ENCODE measurements around the gene ATN1. TPM values are rescaled to one million over a fixed set of nuclear protein-coding genes. Genes with fewer than 3 reads are reported as not detected.
A peak's percentile ranks its signal among the peaks of the same experiment; 100 is the strongest.

The ATN1 gene
- total and polyA plus RNA-seq, 4 donors = 3.6 to 12.6 (median 7.9) TPM

- H3K9ac ChIP-seq (ENCODE audit: low read depth in 1 of 2, low read length in 2 of 2) = no peak overlapping the region
- no peak for DNase-seq (ENCODE audit: low spot score)
- H3K27me3 ChIP-seq (ENCODE audit: control insufficient read depth in 4 of 4, insufficient read depth in 4 of 4, low read length in 3 of 4) = no peaks in the 10 kb centered on the region
- no peak overlapping the region for H3K27ac ChIP-seq (ENCODE audit: low read depth in 1 of 2, low read length in 2 of 2)
- no peaks in the 10 kb centered on the region for H3K4me1 ChIP-seq (ENCODE audit: control insufficient read depth in 4 of 4, insufficient read depth in 4 of 4, low read length in 3 of 4)
- TF ChIP-seq YY1 (IDR thresholded peaks at IDR 0.05) (no peak), SP1 (IDR thresholded peaks at IDR 0.05) (no peak)
- 94% methylated on average over 6 of the region's 6 CpGs for WGBS
- H3K36me3 ChIP-seq (ENCODE audit: control insufficient read depth in 4 of 4, insufficient read depth in 3 of 4, low read depth in 1 of 4, low read length in 3 of 4) = no peaks in the 10 kb centered on the region
- no peak overlapping the region for H3K4me3 ChIP-seq (ENCODE audit: low read depth in 1 of 3, low read length in 3 of 3)
- no peaks in the 10 kb centered on the region for H3K9me3 ChIP-seq (ENCODE audit: control insufficient read depth in 4 of 4, low read length in 3 of 4)
Measured at GRCh38 chr12:6896846-6897435, 30.8 kb upstream of the ATN1 start.

GRCh38 chr12:6899427-6899826 is 28.3 kb upstream of the ATN1 start:
- 77% methylated on average over 5 of the region's 5 CpGs for WGBS
- DNase-seq (ENCODE audit: low spot score) = no peak
- no peak overlapping the region for H3K9ac ChIP-seq (ENCODE audit: low read depth in 1 of 2, low read length in 2 of 2)
- no peak for TF ChIP-seq RAD21 (IDR thresholded peaks at IDR 0.05)
- TF ChIP-seq, protein P1, sequence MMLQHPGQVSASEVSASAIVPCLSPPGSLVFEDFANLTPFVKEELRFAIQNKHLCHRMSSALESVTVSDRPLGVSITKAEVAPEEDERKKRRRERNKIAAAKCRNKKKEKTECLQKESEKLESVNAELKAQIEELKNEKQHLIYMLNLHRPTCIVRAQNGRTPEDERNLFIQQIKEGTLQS (IDR thresholded peaks at IDR 0.05) = no peak
- no peak for TF ChIP-seq YY1 (IDR thresholded peaks at IDR 0.05)
- no peak for TF ChIP-seq HNF4A (conservative IDR thresholded peaks at IDR 0.05)
- peaks cover 0 to 3% (median 2%) of the 10 kb centered on the region in 4 donors for H3K4me1 ChIP-seq (ENCODE audit: control insufficient read depth in 4 of 4, insufficient read depth in 4 of 4, low read length in 3 of 4)
- no peaks in the 10 kb centered on the region for H3K36me3 ChIP-seq (ENCODE audit: control insufficient read depth in 4 of 4, insufficient read depth in 3 of 4, low read depth in 1 of 4, low read length in 3 of 4)
- no peaks in the 10 kb centered on the region for H3K9me3 ChIP-seq (ENCODE audit: control insufficient read depth in 4 of 4, low read length in 3 of 4)
- H3K4me3 ChIP-seq (ENCODE audit: low read depth in 1 of 3, low read length in 3 of 3) = no peak overlapping the region
- no peak overlapping the region for H3K27ac ChIP-seq (ENCODE audit: low read depth in 1 of 2, low read length in 2 of 2)
- no peaks in the 10 kb centered on the region for H3K27me3 ChIP-seq (ENCODE audit: control insufficient read depth in 4 of 4, insufficient read depth in 4 of 4, low read length in 3 of 4)

GRCh38 chr12:6899837-6900519 is 27.8 kb upstream of the ATN1 start:
- peaks cover 0 to 8% (median 6%) of the 10 kb centered on the region in 4 donors for H3K4me1 ChIP-seq (ENCODE audit: control insufficient read depth in 4 of 4, insufficient read depth in 4 of 4, low read length in 3 of 4)
- H3K4me3 ChIP-seq (ENCODE audit: low read depth in 1 of 3, low read length in 3 of 3) = no peak overlapping the region
- no peaks in the 10 kb centered on the region for H3K27me3 ChIP-seq (ENCODE audit: control insufficient read depth in 4 of 4, insufficient read depth in 4 of 4, low read length in 3 of 4)
- no peaks in the 10 kb centered on the region for H3K36me3 ChIP-seq (ENCODE audit: control insufficient read depth in 4 of 4, insufficient read depth in 3 of 4, low read depth in 1 of 4, low read length in 3 of 4)
- TF ChIP-seq TAF1 (conservative IDR thresholded peaks at IDR 0.05) = no peak
- peak in 1 of 2 donors; percentile 30 for TF ChIP-seq JUND (IDR thresholded peaks at IDR 0.05)
- TF ChIP-seq SP1 (IDR thresholded peaks at IDR 0.05) = peak; percentile 11
- no peaks in the 10 kb centered on the region for H3K9me3 ChIP-seq (ENCODE audit: control insufficient read depth in 4 of 4, low read length in 3 of 4)
- no peak for DNase-seq (ENCODE audit: low spot score)
- H3K9ac ChIP-seq (ENCODE audit: low read depth in 1 of 2, low read length in 2 of 2) = no peak overlapping the region
- 56% methylated on average over 10 of the region's 10 CpGs for WGBS
- H3K27ac ChIP-seq (ENCODE audit: low read depth in 1 of 2, low read length in 2 of 2) = no peak overlapping the region

DNA sequence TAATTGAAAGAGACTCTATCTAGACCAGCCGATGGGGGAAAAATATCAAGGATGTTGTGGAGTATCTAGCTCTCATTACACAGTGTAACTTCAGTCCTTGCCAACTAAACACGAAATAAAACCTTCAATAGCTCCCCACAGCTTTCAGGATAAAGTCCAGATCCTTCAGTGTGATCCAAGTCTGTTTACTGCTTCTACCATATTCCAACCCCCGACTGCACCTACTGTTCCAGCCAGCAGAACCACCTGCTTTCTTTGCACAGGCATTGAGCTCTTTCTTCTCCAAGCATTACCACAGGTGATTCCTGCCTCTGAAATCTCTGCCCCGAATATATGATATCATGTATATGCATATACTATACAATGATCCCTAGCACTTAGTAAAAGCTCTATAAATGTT is 25.3 kb upstream of the ATN1 start:
- H3K27me3 ChIP-seq (ENCODE audit: control insufficient read depth in 4 of 4, insufficient read depth in 4 of 4, low read length in 3 of 4) = no peaks in the 10 kb centered on the region
- no peaks in the 10 kb centered on the region for H3K36me3 ChIP-seq (ENCODE audit: control insufficient read depth in 4 of 4, insufficient read depth in 3 of 4, low read depth in 1 of 4, low read length in 3 of 4)
- H3K4me3 ChIP-seq (ENCODE audit: low read depth in 1 of 3, low read length in 3 of 3) = no peak overlapping the region
- H3K27ac ChIP-seq (ENCODE audit: low read depth in 1 of 2, low read length in 2 of 2) = no peak overlapping the region
- WGBS = 76% methylated on average over 4 of the region's 4 CpGs
- H3K9me3 ChIP-seq (ENCODE audit: control insufficient read depth in 4 of 4, low read length in 3 of 4) = no peaks in the 10 kb centered on the region
- DNase-seq (ENCODE audit: low spot score) = no peak
- peaks cover 1 to 11% (median 8%) of the 10 kb centered on the region in 4 donors for H3K4me1 ChIP-seq (ENCODE audit: control insufficient read depth in 4 of 4, insufficient read depth in 4 of 4, low read length in 3 of 4)
- no peak overlapping the region for H3K9ac ChIP-seq (ENCODE audit: low read depth in 1 of 2, low read length in 2 of 2)
- TF ChIP-seq, protein P2, sequence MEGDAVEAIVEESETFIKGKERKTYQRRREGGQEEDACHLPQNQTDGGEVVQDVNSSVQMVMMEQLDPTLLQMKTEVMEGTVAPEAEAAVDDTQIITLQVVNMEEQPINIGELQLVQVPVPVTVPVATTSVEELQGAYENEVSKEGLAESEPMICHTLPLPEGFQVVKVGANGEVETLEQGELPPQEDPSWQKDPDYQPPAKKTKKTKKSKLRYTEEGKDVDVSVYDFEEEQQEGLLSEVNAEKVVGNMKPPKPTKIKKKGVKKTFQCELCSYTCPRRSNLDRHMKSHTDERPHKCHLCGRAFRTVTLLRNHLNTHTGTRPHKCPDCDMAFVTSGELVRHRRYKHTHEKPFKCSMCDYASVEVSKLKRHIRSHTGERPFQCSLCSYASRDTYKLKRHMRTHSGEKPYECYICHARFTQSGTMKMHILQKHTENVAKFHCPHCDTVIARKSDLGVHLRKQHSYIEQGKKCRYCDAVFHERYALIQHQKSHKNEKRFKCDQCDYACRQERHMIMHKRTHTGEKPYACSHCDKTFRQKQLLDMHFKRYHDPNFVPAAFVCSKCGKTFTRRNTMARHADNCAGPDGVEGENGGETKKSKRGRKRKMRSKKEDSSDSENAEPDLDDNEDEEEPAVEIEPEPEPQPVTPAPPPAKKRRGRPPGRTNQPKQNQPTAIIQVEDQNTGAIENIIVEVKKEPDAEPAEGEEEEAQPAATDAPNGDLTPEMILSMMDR (IDR thresholded peaks at IDR 0.05; ENCODE audit: low read depth, low read length, missing input control) = no peak
- TF ChIP-seq ZBTB33 (IDR thresholded peaks at IDR 0.05) = no peak
- TF ChIP-seq MAX (IDR thresholded peaks at IDR 0.05) = no peak
- no peak for TF ChIP-seq TAF1 (conservative IDR thresholded peaks at IDR 0.05)
- no peak for TF ChIP-seq FOXA1 (IDR thresholded peaks at IDR 0.05)
- no peak for TF ChIP-seq NR2F2 (IDR thresholded peaks at IDR 0.05)
